GM12878 (cell line): ENCODE results near the gene CNPPD1.

ENCODE experiments used
- BCL11A ChIP-seq: IDR thresholded peaks from 2 replicates; pipeline ENCODE4 v1.6.1; 2011; ENCODE audit warnings: low read depth, low read length
- CBX3 ChIP-seq: fragments of 200-600 bp; sonication (generic); IDR thresholded peaks from 2 replicates; pipeline ENCODE4 v1.6.1; 2016; ENCODE audit warnings: low read depth, borderline replicate concordance
- CTCF ChIP-seq, 3 experiments: IDR thresholded peaks in 2 of 3; conservative IDR thresholded peaks in 1 of 3; 2 replicates each; pipeline ENCODE4 v1.5.1; 2011; ENCODE audit warnings: low read depth in 3 of 3, low read length in 3 of 3, mild to moderate bottlenecking in 3 of 3, control low read depth in 2 of 3, moderate library complexity in 2 of 3, inconsistent platforms in 1 of 3, mixed read lengths in 1 of 3; ENCODE audit not compliant: control insufficient read depth in 2 of 3, insufficient read depth in 1 of 3; ENCODE audit errors: extremely low read depth in 1 of 3
- FOS ChIP-seq: IDR thresholded peaks from 3 replicates; pipeline ENCODE4 v1.6.1; 2011; ENCODE audit warnings: borderline replicate concordance; ENCODE audit not compliant: insufficient read length; ENCODE audit errors: extremely low read depth
- KLF5 ChIP-seq: fragments of 450-650 bp; IDR thresholded peaks from 2 replicates; pipeline ENCODE4 v1.6.1; 2014; ENCODE audit warnings: mild to moderate bottlenecking; ENCODE audit not compliant: partially characterized antibody
- SMARCA5 ChIP-seq: fragments of 450-650 bp; IDR thresholded peaks from 2 replicates; pipeline ENCODE4 v1.6.1; 2017; ENCODE audit warnings: mild to moderate bottlenecking
- SMC3 ChIP-seq: IDR thresholded peaks from 2 replicates; pipeline ENCODE4 v1.6.1; 2011; ENCODE audit warnings: low read length, improper control_type of control experiment, borderline replicate concordance
- SP1 ChIP-seq: IDR thresholded peaks from one replicate; pipeline ENCODE4 v1.6.1; 2011; ENCODE audit warnings: low read depth, low read length

GRCh38 chr2:219168932-219169331 lies 7.8 kb downstream of the CNPPD1 start:
- no peak for TF ChIP-seq SMARCA5
- no peak for TF ChIP-seq SP1
- TF ChIP-seq CTCF (IDR thresholded peaks at IDR 0.05 in 2 of 3, conservative IDR thresholded peaks at IDR 0.05 in 1 of 3; ENCODE audit: control insufficient read depth in 2 of 3, extremely low read depth in 1 of 3, insufficient read depth in 1 of 3, low read depth in 3 of 3, low read length in 3 of 3), result no peak
- no peak for TF ChIP-seq BCL11A
- no peak for TF ChIP-seq KLF5
- no peak for TF ChIP-seq CBX3
- TF ChIP-seq FOS, result no peak
- no peak for TF ChIP-seq SMC3
